Uterus (tissue), 4 donors: ENCODE measurements around the gene GARIN6. TPM values are rescaled to one million over a fixed set of nuclear protein-coding genes. Genes with fewer than 3 reads are reported as not detected.

Experiments
- DNase-seq, 2 donors: peaks; one replicate each; pipeline ENCODE4 v3.0.0-alpha.2; 2019 to 2020
- H3K27ac ChIP-seq, 2 donors: fragments of 200-600 bp; sonication (generic); 1 replicate in 1 of 2; 2 replicates in 1 of 2; pipeline ENCODE4 v1.5.1; 2016 to 2018
- H3K27me3 ChIP-seq, 2 donors: fragments of 200-600 bp; sonication (generic); one replicate each; pipeline ENCODE4 v1.5.1; 2018 to 2019; ENCODE audit warnings: control low read depth in 1 of 2
- H3K36me3 ChIP-seq, 2 donors: fragments of 200-600 bp; sonication (generic); one replicate each; pipeline ENCODE4 v1.5.1; 2019; ENCODE audit warnings: control low read depth in 1 of 2
- H3K4me1 ChIP-seq, 2 donors: fragments of 200-600 bp; sonication (generic); one replicate each; pipeline ENCODE4 v1.5.1; 2018 to 2019; ENCODE audit warnings: control low read depth in 1 of 2
- H3K4me3 ChIP-seq, 2 donors: fragments of 200-600 bp; sonication (generic); 1 replicate in 1 of 2; 2 replicates in 1 of 2; pipeline ENCODE4 v1.5.1; 2018 to 2019; ENCODE audit warnings: mild to moderate bottlenecking in 1 of 2
- H3K9me3 ChIP-seq, 2 donors: fragments of 200-600 bp; sonication (generic); one replicate each; pipeline ENCODE4 v1.5.1; 2019; ENCODE audit warnings: control low read depth in 1 of 2
- CTCF ChIP-seq, 4 experiments: fragments of 200-600 bp in 2 of 4; fragments of 450-650 bp in 2 of 4; sonication (generic) in 2 of 4; IDR thresholded peaks; one replicate each; pipeline ENCODE4 v1.5.1; 2016 to 2019; ENCODE audit warnings: antibody characterized with exemption in 4 of 4, mild to moderate bottlenecking in 2 of 4, moderate library complexity in 1 of 4
- POLR2A ChIP-seq, 2 donors: fragments of 450-650 bp; IDR thresholded peaks; one replicate each; pipeline ENCODE4 v1.6.1; 2016; ENCODE audit warnings: antibody characterized with exemption in 2 of 2, mild to moderate bottlenecking in 1 of 2, moderate library complexity in 1 of 2
- intact Hi-C: fragments of 100-400 bp; cut with DNase I; formaldehyde crosslinking; loops from one replicate; pipeline ENCODE4 v1.15.1; 2023; ENCODE audit warnings: low total_unique reads
- total RNA-seq, 4 donors: library from RNA; depleted of rRNA in 3 of 4; stranded (reverse); fragments of >200 nt in 3 of 4; gene quantifications; one replicate each; pipeline versions ENCODE4 v1.1.0 to v1.2.4, GENCODE V29; 2014 to 2023
- donor health status: DM: yes; HTN: yes; CAD: no.

The GARIN6 gene
- total RNA-seq, 4 donors from 2014 or later = not detected

GRCh38 chr12:99680276-99680675, 32.7 kb downstream of the GARIN6 start:
- Histone ChIP-seq H3K4me3 (no peak overlapping the region), H3K4me1 (no peaks in the 10 kb centered on the region), H3K27ac (no peak overlapping the region), H3K36me3 (no peaks in the 10 kb centered on the region), H3K9me3 (no peaks in the 10 kb centered on the region), H3K27me3 (no peaks in the 10 kb centered on the region)
- intact Hi-C loops = no loop called here
- TF ChIP-seq POLR2A (IDR thresholded peaks at IDR 0.05) = no peak
- TF ChIP-seq CTCF (IDR thresholded peaks at IDR 0.05) = no peak
- DNase-seq = no peak

- no peak for DNase-seq
These were observed 38.6 kb downstream of the GARIN6 start for GRCh38 chr12:99686142-99686541.

DNA sequence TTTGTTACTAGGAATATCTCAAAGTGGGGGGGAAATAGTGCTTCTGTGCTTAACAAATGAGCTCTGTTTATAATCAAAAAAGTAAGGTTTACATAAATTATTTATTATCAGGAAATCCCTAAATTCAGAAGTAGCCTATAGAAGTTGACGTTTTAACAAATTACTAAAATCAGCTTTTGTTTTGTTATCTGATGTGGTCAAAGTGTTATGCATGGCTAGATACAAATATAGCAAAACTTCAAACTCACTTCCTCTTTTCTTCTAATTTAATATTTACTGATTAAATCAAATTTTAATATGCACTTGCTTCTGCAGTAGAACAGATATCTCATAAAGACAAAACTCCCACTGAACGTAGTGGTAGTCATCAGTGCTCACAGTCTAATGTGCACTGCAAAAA, 47.5 kb downstream of the GARIN6 start:
- intact Hi-C loops = no loop called here
- H3K36me3 ChIP-seq = no peaks in the 10 kb centered on the region
- H3K4me1 ChIP-seq = no peaks in the 10 kb centered on the region
- TF ChIP-seq POLR2A (IDR thresholded peaks at IDR 0.05) (no peak), CTCF (IDR thresholded peaks at IDR 0.05) (no peak)
- H3K27ac ChIP-seq = no peak overlapping the region
- no peak overlapping the region for H3K4me3 ChIP-seq
- no peaks in the 10 kb centered on the region for H3K9me3 ChIP-seq
- no peak for DNase-seq
- no peaks in the 10 kb centered on the region for H3K27me3 ChIP-seq

More at GRCh38 chr12:99686142-99686541, 38.6 kb downstream of the GARIN6 start:
- Histone ChIP-seq H3K4me1 (no peaks in the 10 kb centered on the region), H3K4me3 (no peak overlapping the region), H3K27me3 (no peaks in the 10 kb centered on the region), H3K9me3 (no peaks in the 10 kb centered on the region), H3K27ac (no peak overlapping the region), H3K36me3 (no peaks in the 10 kb centered on the region)
- TF ChIP-seq POLR2A (IDR thresholded peaks at IDR 0.05) = no peak
- no peak for TF ChIP-seq CTCF (IDR thresholded peaks at IDR 0.05)
- intact Hi-C loops = no loop called here
